SK-N-SH (cell line): ENCODE measurements around the gene CCDC24. TPM values are rescaled to one million over a fixed set of nuclear protein-coding genes. Genes with fewer than 3 reads are reported as not detected.

ENCODE experiments used
- CTCF ChIA-PET: fragments of 300-600, 350-600 bp; formaldehyde crosslinking; extraction: SDS; loops from one replicate; lab custom pipeline; 2021; lab: Yijun Ruan, JAX
- POLR2A ChIA-PET: fragments of 350-600 bp; sonication (Branson Sonifier 250); formaldehyde crosslinking; extraction: SDS; loops from one replicate; lab custom pipeline; 2020; ENCODE audit warnings: antibody characterized with exemption, inconsistent platforms; lab: Yijun Ruan, JAX
- DNase-seq: peaks from one replicate; pipeline ENCODE4 v3.0.0; 2012
- H2AFZ ChIP-seq: fragments of 200-600 bp; sonication (generic); 2 replicates; pipeline ENCODE4 v1.8.1; 2016; ENCODE audit warnings: antibody characterized with exemption, mild to moderate bottlenecking, low read depth
- H3F3A ChIP-seq: fragments of 200-600 bp; sonication (generic); replicated peaks from 2 replicates; pipeline ENCODE3; 2016; ENCODE audit warnings: antibody characterized with exemption, mild to moderate bottlenecking; ENCODE audit not compliant: insufficient read depth
- H3K27ac ChIP-seq, 2 experiments: fragments of 200-500 bp in 1 of 2; fragments of 200-600 bp in 1 of 2; sonication (Bioruptor generic) in 1 of 2; sonication (generic), shearing (Covaris generic) in 1 of 2; 2 replicates each; pipeline versions ENCODE4 v1.5.1 to v1.6.1; 2014 to 2016; ENCODE audit warnings: low read depth in 2 of 2, inconsistent platforms in 1 of 2, low read length in 1 of 2, mild to moderate bottlenecking in 1 of 2, mixed read lengths in 1 of 2
- H3K27me3 ChIP-seq: fragments of 200-600 bp; sonication (generic), shearing (Covaris generic); 2 replicates; pipeline ENCODE4 v1.6.1; 2016; ENCODE audit warnings: mixed run types; ENCODE audit not compliant: insufficient read depth
- H3K36me3 ChIP-seq, 2 experiments: fragments of 200-500 bp in 1 of 2; fragments of 200-600 bp in 1 of 2; sonication (Bioruptor generic) in 1 of 2; sonication (generic) in 1 of 2; replicated peaks in 1 of 2; 2 replicates each; pipeline versions ENCODE3 to v1.5.1; 2014 to 2016; ENCODE audit warnings: low read length in 1 of 2, mild to moderate bottlenecking in 1 of 2; ENCODE audit not compliant: insufficient read depth in 2 of 2, control insufficient read depth in 1 of 2
- H3K4me1 ChIP-seq, 2 experiments: fragments of 200-500 bp in 1 of 2; fragments of 200-600 bp in 1 of 2; sonication (Bioruptor generic) in 1 of 2; sonication (generic), shearing (Covaris generic) in 1 of 2; 2 replicates each; pipeline versions ENCODE4 v1.5.1 to v1.6.1; 2014 to 2016; ENCODE audit warnings: low read depth in 1 of 2, low read length in 1 of 2, mixed run types in 1 of 2; ENCODE audit not compliant: insufficient read depth in 2 of 2, control insufficient read depth in 1 of 2
- H3K4me2 ChIP-seq: fragments of 200-600 bp; sonication (generic), shearing (Covaris generic); 2 replicates; pipeline ENCODE4 v1.6.1; 2017; ENCODE audit warnings: mixed run types
- H3K4me3 ChIP-seq, 2 experiments: fragments of 200-500 bp in 1 of 2; fragments of 200-600 bp in 1 of 2; sonication (Bioruptor generic) in 1 of 2; sonication (generic), shearing (Covaris generic) in 1 of 2; 2 replicates each; pipeline versions ENCODE4 v1.5.1 to v1.8.1; 2014 to 2016; ENCODE audit warnings: low read depth in 2 of 2, inconsistent platforms in 1 of 2, low read length in 1 of 2, mild to moderate bottlenecking in 1 of 2, mixed read lengths in 1 of 2, moderate library complexity in 1 of 2
- H3K79me2 ChIP-seq: fragments of 200-600 bp; sonication (generic); 2 replicates; pipeline ENCODE4 v1.8.1; 2017; ENCODE audit warnings: mild to moderate bottlenecking; ENCODE audit not compliant: insufficient read depth
- H3K9ac ChIP-seq: fragments of 200-600 bp; sonication (generic); 2 replicates; pipeline ENCODE4 v1.6.1; 2017; ENCODE audit warnings: mixed run types
- H3K9me2 ChIP-seq: fragments of 200-600 bp; sonication (generic); 2 replicates; pipeline ENCODE4 v1.6.1; 2017; ENCODE audit warnings: mixed run types
- H3K9me3 ChIP-seq: fragments of 200-600 bp; sonication (generic); 2 replicates; pipeline ENCODE4 v1.6.1; 2017; ENCODE audit warnings: mixed run types, mild to moderate bottlenecking, moderate library complexity
- H4K20me1 ChIP-seq: fragments of 200-600 bp; sonication (generic); 2 replicates; pipeline ENCODE4 v1.6.1; 2017; ENCODE audit warnings: mild to moderate bottlenecking, mixed run types; ENCODE audit not compliant: insufficient read depth
- EZH2phosphoT487 ChIP-seq: fragments of 200-600 bp; sonication (generic); IDR thresholded peaks from 2 replicates; pipeline ENCODE4 v1.6.1; 2017; ENCODE audit warnings: low read depth, mixed run types, mild to moderate bottlenecking, antibody characterized with exemption, moderate library complexity, borderline replicate concordance
- FOSL2 ChIP-seq: IDR thresholded peaks from 2 replicates; pipeline ENCODE4 v1.4.0; 2012; ENCODE audit warnings: low read depth, mild to moderate bottlenecking, moderate library complexity, borderline replicate concordance
- FOXJ3 ChIP-seq: sonication (generic); formaldehyde crosslinking; IDR thresholded peaks from 2 replicates; pipeline ENCODE4 v1.5.1; 2020; ENCODE audit warnings: mild to moderate bottlenecking, missing genetic modification reagents
- JUND ChIP-seq: IDR thresholded peaks from 2 replicates; pipeline ENCODE4 v1.4.0; 2012
- MXI1 ChIP-seq: IDR thresholded peaks from 2 replicates; pipeline ENCODE4 v1.6.1; 2012; ENCODE audit warnings: mild to moderate bottlenecking, low read depth, low read length, improper control_type of control experiment
- POLR2AphosphoS5 ChIP-seq: IDR thresholded peaks from 2 replicates; pipeline ENCODE4 v1.6.1; 2012; ENCODE audit warnings: low read depth, low read length
- RAD21 ChIP-seq: IDR thresholded peaks from 2 replicates; pipeline ENCODE4 v1.6.1; 2012; ENCODE audit warnings: mild to moderate bottlenecking, low read length
- RCOR1 ChIP-seq: fragments of 150-350 bp; IDR thresholded peaks from 2 replicates; pipeline ENCODE4 v1.6.1; 2017; ENCODE audit warnings: antibody characterized with exemption, low read length
- REST ChIP-seq: IDR thresholded peaks from 2 replicates; pipeline ENCODE4 v1.6.1; 2012; ENCODE audit warnings: mild to moderate bottlenecking, low read depth, low read length, moderate library complexity
- SIN3A ChIP-seq: IDR thresholded peaks from 2 replicates; pipeline ENCODE4 v1.6.1; 2012; ENCODE audit warnings: low read depth, mild to moderate bottlenecking, low read length, moderate library complexity, borderline replicate concordance
- SMC3 ChIP-seq: IDR thresholded peaks from 2 replicates; pipeline ENCODE4 v1.6.1; 2012; ENCODE audit warnings: low read depth, low read length, improper control_type of control experiment
- TAF1 ChIP-seq: IDR thresholded peaks from 2 replicates; pipeline ENCODE4 v1.6.1; 2012; ENCODE audit warnings: low read depth, mild to moderate bottlenecking, low read length, moderate library complexity, borderline replicate concordance
- WGBS: methylation state at CpG from one replicate; pipeline ENCODE4 v1.1.6; 2017; ENCODE audit warnings: low lambda C conversion rate; 5-methylcytosine and 5-hydroxymethylcytosine counted together
- polyA plus RNA-seq, 3 experiments: library from polyadenylated mRNA; depleted of rRNA; stranded (reverse); fragments of >200 nt; gene quantifications; 2 replicates each; pipeline ENCODE4 v1.2.3, GENCODE V29; 2012
- TF ChIP-seq, protein P1 (sequence below): IDR thresholded peaks from 2 replicates; pipeline ENCODE4 v1.4.0; 2012; ENCODE audit warnings: low read depth, borderline replicate concordance
- TF ChIP-seq, protein P2 (sequence below): fragments of 150-350 bp; IDR thresholded peaks from 2 replicates; pipeline ENCODE4 v1.6.1; 2016; ENCODE audit warnings: mild to moderate bottlenecking, low read depth, low read length
- TF ChIP-seq, protein P3 (sequence below): IDR thresholded peaks from 2 replicates; pipeline ENCODE4; 2012
- TF ChIP-seq, protein P4 (sequence below): IDR thresholded peaks from 2 replicates; pipeline ENCODE4 v1.4.0; 2012; ENCODE audit warnings: low read depth, borderline replicate concordance
- TF ChIP-seq, protein P5 (sequence below): fragments of 200-600 bp; sonication (generic); IDR thresholded peaks from 2 replicates; pipeline ENCODE4 v1.6.1; 2017; ENCODE audit warnings: antibody characterized with exemption, mild to moderate bottlenecking, moderate library complexity

Gene CCDC24
- polyA plus RNA-seq, 1 of the 3 experiments (the other 2 are of a cell fraction) = 7.5 TPM

GRCh38 chr1:43960798-43961197, 30.6 kb upstream of the CCDC24 start:
- H3K9ac ChIP-seq = no peak overlapping the region
- H3K36me3 ChIP-seq = peaks cover 3 to 67% of the 10 kb centered on the region in 2 experiments
- H3K27me3 ChIP-seq = no peaks in the 10 kb centered on the region
- H3K79me2 ChIP-seq = no peaks in the 10 kb centered on the region
- CTCF ChIA-PET = no interaction called here
- TF ChIP-seq, protein P1, sequence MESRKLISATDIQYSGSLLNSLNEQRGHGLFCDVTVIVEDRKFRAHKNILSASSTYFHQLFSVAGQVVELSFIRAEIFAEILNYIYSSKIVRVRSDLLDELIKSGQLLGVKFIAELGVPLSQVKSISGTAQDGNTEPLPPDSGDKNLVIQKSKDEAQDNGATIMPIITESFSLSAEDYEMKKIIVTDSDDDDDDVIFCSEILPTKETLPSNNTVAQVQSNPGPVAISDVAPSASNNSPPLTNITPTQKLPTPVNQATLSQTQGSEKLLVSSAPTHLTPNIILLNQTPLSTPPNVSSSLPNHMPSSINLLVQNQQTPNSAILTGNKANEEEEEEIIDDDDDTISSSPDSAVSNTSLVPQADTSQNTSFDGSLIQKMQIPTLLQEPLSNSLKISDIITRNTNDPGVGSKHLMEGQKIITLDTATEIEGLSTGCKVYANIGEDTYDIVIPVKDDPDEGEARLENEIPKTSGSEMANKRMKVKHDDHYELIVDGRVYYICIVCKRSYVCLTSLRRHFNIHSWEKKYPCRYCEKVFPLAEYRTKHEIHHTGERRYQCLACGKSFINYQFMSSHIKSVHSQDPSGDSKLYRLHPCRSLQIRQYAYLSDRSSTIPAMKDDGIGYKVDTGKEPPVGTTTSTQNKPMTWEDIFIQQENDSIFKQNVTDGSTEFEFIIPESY = no peak
- TF ChIP-seq TAF1 (no peak), JUND (no peak), SIN3A (no peak), FOSL2 (no peak), SMC3 (no peak), MXI1 (no peak), EZH2phosphoT487 (no peak), POLR2AphosphoS5 (no peak), REST (no peak), FOXJ3 (CRISPR knock-in tag) (no peak), RAD21 (no peak), RCOR1 (no peak)
- TF ChIP-seq, protein P2, sequence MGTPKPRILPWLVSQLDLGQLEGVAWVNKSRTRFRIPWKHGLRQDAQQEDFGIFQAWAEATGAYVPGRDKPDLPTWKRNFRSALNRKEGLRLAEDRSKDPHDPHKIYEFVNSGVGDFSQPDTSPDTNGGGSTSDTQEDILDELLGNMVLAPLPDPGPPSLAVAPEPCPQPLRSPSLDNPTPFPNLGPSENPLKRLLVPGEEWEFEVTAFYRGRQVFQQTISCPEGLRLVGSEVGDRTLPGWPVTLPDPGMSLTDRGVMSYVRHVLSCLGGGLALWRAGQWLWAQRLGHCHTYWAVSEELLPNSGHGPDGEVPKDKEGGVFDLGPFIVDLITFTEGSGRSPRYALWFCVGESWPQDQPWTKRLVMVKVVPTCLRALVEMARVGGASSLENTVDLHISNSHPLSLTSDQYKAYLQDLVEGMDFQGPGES = no peak
- TF ChIP-seq, protein P3, sequence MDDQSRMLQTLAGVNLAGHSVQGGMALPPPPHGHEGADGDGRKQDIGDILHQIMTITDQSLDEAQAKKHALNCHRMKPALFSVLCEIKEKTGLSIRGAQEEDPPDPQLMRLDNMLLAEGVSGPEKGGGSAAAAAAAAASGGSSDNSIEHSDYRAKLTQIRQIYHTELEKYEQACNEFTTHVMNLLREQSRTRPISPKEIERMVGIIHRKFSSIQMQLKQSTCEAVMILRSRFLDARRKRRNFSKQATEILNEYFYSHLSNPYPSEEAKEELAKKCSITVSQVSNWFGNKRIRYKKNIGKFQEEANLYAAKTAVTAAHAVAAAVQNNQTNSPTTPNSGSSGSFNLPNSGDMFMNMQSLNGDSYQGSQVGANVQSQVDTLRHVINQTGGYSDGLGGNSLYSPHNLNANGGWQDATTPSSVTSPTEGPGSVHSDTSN = no peak
- TF ChIP-seq, protein P4, sequence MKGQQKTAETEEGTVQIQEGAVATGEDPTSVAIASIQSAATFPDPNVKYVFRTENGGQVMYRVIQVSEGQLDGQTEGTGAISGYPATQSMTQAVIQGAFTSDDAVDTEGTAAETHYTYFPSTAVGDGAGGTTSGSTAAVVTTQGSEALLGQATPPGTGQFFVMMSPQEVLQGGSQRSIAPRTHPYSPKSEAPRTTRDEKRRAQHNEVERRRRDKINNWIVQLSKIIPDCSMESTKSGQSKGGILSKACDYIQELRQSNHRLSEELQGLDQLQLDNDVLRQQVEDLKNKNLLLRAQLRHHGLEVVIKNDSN = no peak
- TF ChIP-seq, protein P5, sequence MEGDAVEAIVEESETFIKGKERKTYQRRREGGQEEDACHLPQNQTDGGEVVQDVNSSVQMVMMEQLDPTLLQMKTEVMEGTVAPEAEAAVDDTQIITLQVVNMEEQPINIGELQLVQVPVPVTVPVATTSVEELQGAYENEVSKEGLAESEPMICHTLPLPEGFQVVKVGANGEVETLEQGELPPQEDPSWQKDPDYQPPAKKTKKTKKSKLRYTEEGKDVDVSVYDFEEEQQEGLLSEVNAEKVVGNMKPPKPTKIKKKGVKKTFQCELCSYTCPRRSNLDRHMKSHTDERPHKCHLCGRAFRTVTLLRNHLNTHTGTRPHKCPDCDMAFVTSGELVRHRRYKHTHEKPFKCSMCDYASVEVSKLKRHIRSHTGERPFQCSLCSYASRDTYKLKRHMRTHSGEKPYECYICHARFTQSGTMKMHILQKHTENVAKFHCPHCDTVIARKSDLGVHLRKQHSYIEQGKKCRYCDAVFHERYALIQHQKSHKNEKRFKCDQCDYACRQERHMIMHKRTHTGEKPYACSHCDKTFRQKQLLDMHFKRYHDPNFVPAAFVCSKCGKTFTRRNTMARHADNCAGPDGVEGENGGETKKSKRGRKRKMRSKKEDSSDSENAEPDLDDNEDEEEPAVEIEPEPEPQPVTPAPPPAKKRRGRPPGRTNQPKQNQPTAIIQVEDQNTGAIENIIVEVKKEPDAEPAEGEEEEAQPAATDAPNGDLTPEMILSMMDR = no peak
- TF ChIP-seq, all 33 proteins: peak for 0
- H4K20me1 ChIP-seq = no peaks in the 10 kb centered on the region
- 78% methylated on average over 3 of the region's 8 CpGs for WGBS
- POLR2A ChIA-PET = no interaction called here
- no peak overlapping the region for H3K4me2 ChIP-seq
- H3K9me3 ChIP-seq = no peaks in the 10 kb centered on the region
- DNase-seq = no peak
- no peaks in the 10 kb centered on the region for H3F3A ChIP-seq
- no peaks in the 10 kb centered on the region for H3K9me2 ChIP-seq
- no peak overlapping the region for H3K27ac ChIP-seq
- H2AFZ ChIP-seq = no peak overlapping the region
- no peaks in the 10 kb centered on the region for H3K4me1 ChIP-seq
- H3K4me3 ChIP-seq = no peak overlapping the region
